SU-DHL-6 (cell line): Measurements from ENCODE around the gene AFAP1.

Experiments
- CTCF ChIP-seq: fragments of 200-600 bp; sonication (generic); IDR thresholded peaks from one replicate; pipeline ENCODE4 v1.5.1; 2017; ENCODE audit warnings: antibody characterized with exemption, mild to moderate bottlenecking, low read length, moderate library complexity; ENCODE audit not compliant: insufficient read depth, poor library complexity, severe bottlenecking
- EZH2phosphoT487 ChIP-seq: fragments of 200-600 bp; sonication (generic), shearing (Covaris generic); conservative IDR thresholded peaks from 2 replicates; pipeline ENCODE4 v1.6.1; 2018; ENCODE audit warnings: mild to moderate bottlenecking, antibody characterized with exemption, low read length, moderate library complexity, mixed read lengths

GRCh38 chr4:7960790-7961655 lies 21.4 kb upstream of the AFAP1 start:
- TF ChIP-seq CTCF: no peak
- no peak for TF ChIP-seq EZH2phosphoT487
